HG03025 (cell line): ENCODE results near the gene ANKS3.
A peak's percentile ranks its signal among the peaks of the same experiment; 100 is the strongest.
"Not testable (repeated sequence)": the region's sequence is repeated elsewhere in the genome, so short reads cannot be mapped to it uniquely, and the experiment has no call there.

Source experiments
- ATAC-seq: cut with Tn5 transposase; IDR thresholded peaks from one replicate; pipeline ENCODE4 v1.9.1; 2021; ENCODE audit warnings: mild to moderate bottlenecking, moderate library complexity; ENCODE audit not compliant: unreplicated experiment, low FRiP score

The ANKS3 gene

GRCh38 chr16:4760221-4760910 lies 26.3 kb upstream of the ANKS3 start:
- no peak for ATAC-seq

- ATAC-seq: no peak
Observed at GRCh38 chr16:4755687-4756086, 21.6 kb upstream of the ANKS3 start.

GRCh38 chr16:4754865-4755264 lies 20.8 kb upstream of the ANKS3 start:
- ATAC-seq: no peak

- no peak for ATAC-seq
Observed at GRCh38 chr16:4753227-4753626, 19.2 kb upstream of the ANKS3 start.

GRCh38 chr16:4752351-4753100 lies 18.5 kb upstream of the ANKS3 start:
- ATAC-seq: no peak

- no peak for ATAC-seq
Observed at GRCh38 chr16:4750896-4751295, 16.8 kb upstream of the ANKS3 start.

GRCh38 chr16:4749700-4750257 lies 15.7 kb upstream of the ANKS3 start:
- no peak for ATAC-seq

GRCh38 chr16:4748682-4749411 lies 14.8 kb upstream of the ANKS3 start:
- ATAC-seq: no peak

- ATAC-seq: no peak
Observed at GRCh38 chr16:4747906-4748681, 14.0 kb upstream of the ANKS3 start.

GRCh38 chr16:4746991-4747574 lies 13.0 kb upstream of the ANKS3 start:
- ATAC-seq: no peak

GRCh38 chr16:4746215-4746614 lies 12.1 kb upstream of the ANKS3 start:
- ATAC-seq: no peak

GRCh38 chr16:4745274-4745569 lies 11.2 kb upstream of the ANKS3 start:
- no peak for ATAC-seq

- ATAC-seq: no peak
Observed at GRCh38 chr16:4744555-4745273, 10.6 kb upstream of the ANKS3 start.

GRCh38 chr16:4743226-4743878 lies 9.3 kb upstream of the ANKS3 start:
- no peak for ATAC-seq

GRCh38 chr16:4738370-4738769 lies 4.3 kb upstream of the ANKS3 start:
- not testable (repeated sequence) for ATAC-seq

- no peak for ATAC-seq
Observed at GRCh38 chr16:4737545-4737944, 3.5 kb upstream of the ANKS3 start.

- no peak for ATAC-seq
Observed at GRCh38 chr16:4736546-4736945, 2.5 kb upstream of the ANKS3 start.

GRCh38 chr16:4734730-4735535 lies 862 bp upstream of the ANKS3 start:
- ATAC-seq: peak; percentile 54
